GM23338 (cell line): ENCODE measurements around the gene SHFL. TPM values are rescaled to one million over a fixed set of nuclear protein-coding genes. Genes with fewer than 3 reads are reported as not detected.

ENCODE experiments used
- ATAC-seq: fragments of 200-7000 bp; cut with Tn5 transposase; 3 replicates; pipeline ENCODE4 v1.9.1; 2020
- DNase-seq: peaks from one replicate; pipeline ENCODE4 v3.0.0-alpha.2; 2015; ENCODE audit warnings: low spot score
- H2AFZ ChIP-seq: fragments of 200-600 bp; sonication (generic); 2 replicates; pipeline ENCODE4 v1.8.0; 2016; ENCODE audit warnings: antibody characterized with exemption, mild to moderate bottlenecking, moderate library complexity
- H3F3A ChIP-seq: fragments of 200-600 bp; sonication (generic); replicated peaks from 2 replicates; pipeline ENCODE4 v1.8.0; 2017; ENCODE audit warnings: antibody characterized with exemption, mixed run types, low read depth
- H3K27ac ChIP-seq: fragments of 200-600 bp; sonication (generic); 2 replicates; pipeline ENCODE4 v1.6.1; 2016; ENCODE audit warnings: low read depth
- H3K27me3 ChIP-seq: fragments of 200-600 bp; sonication (generic); 2 replicates; pipeline ENCODE4 v1.8.0; 2016; ENCODE audit warnings: mild to moderate bottlenecking, mixed run types, moderate library complexity; ENCODE audit not compliant: insufficient read depth
- H3K36me3 ChIP-seq: fragments of 200-600 bp; sonication (generic); 2 replicates; pipeline ENCODE4 v1.8.0; 2016; ENCODE audit warnings: mild to moderate bottlenecking; ENCODE audit not compliant: insufficient read depth
- H3K4me1 ChIP-seq: fragments of 200-600 bp; sonication (generic); 2 replicates; pipeline ENCODE4 v1.8.0; 2016; ENCODE audit warnings: mild to moderate bottlenecking, moderate library complexity; ENCODE audit not compliant: insufficient read depth
- H3K4me2 ChIP-seq: fragments of 200-600 bp; sonication (generic); 2 replicates; pipeline ENCODE4 v1.7.1; 2017; ENCODE audit warnings: mixed run types
- H3K4me3 ChIP-seq: fragments of 200-600 bp; sonication (generic); 2 replicates; pipeline ENCODE4 v1.6.1; 2016; ENCODE audit warnings: mixed run types
- H3K79me2 ChIP-seq: fragments of 200-600 bp; sonication (generic); replicated peaks from 2 replicates; pipeline ENCODE4 v1.8.0; 2017; ENCODE audit warnings: mild to moderate bottlenecking; ENCODE audit not compliant: insufficient read depth
- H3K9me2 ChIP-seq: fragments of 200-600 bp; sonication (generic); 2 replicates; pipeline ENCODE4 v1.8.0; 2017; ENCODE audit not compliant: insufficient read depth
- H4K20me1 ChIP-seq: fragments of 200-600 bp; sonication (generic); replicated peaks from 2 replicates; pipeline ENCODE4 v1.8.0; 2017; ENCODE audit warnings: mild to moderate bottlenecking; ENCODE audit not compliant: insufficient read depth
- H3K27ac Mint-ChIP-seq: 2 replicates; pipeline ENCODE4 v1.8.0; 2020; ENCODE audit warnings: inconsistent platforms, mild to moderate bottlenecking, moderate library complexity, mixed read lengths
- H3K27me3 Mint-ChIP-seq: 3 replicates; pipeline ENCODE4 v1.8.0; 2022; ENCODE audit warnings: low read depth, mild to moderate bottlenecking, moderate library complexity, mixed read lengths, inconsistent platforms; ENCODE audit not compliant: insufficient read depth, poor library complexity
- H3K36me3 Mint-ChIP-seq: 3 replicates; pipeline ENCODE4 v1.8.0; 2021; ENCODE audit warnings: low read depth, mild to moderate bottlenecking, inconsistent platforms, moderate library complexity, mixed read lengths
- H3K4me1 Mint-ChIP-seq: 3 replicates; pipeline ENCODE4 v1.8.0; 2020; ENCODE audit warnings: mild to moderate bottlenecking, inconsistent platforms, mixed read lengths
- H3K4me3 Mint-ChIP-seq: 3 replicates; pipeline ENCODE4 v1.8.0; 2021; ENCODE audit warnings: moderate library complexity, mild to moderate bottlenecking, inconsistent platforms, mixed read lengths
- H3K9me3 Mint-ChIP-seq: 3 replicates; pipeline ENCODE4 v1.8.0; 2020; ENCODE audit warnings: moderate library complexity, mild to moderate bottlenecking, inconsistent platforms, mixed read lengths
- CREB1 ChIP-seq: fragments of 250-450 bp; sonication (Bioruptor Pico); IDR thresholded peaks from 2 replicates; pipeline ENCODE4 v1.5.0; 2020; ENCODE audit warnings: low read depth, mild to moderate bottlenecking, moderate library complexity
- CTCF ChIP-seq, 2 experiments: fragments of 200-600 bp in 1 of 2; sonication (generic) in 1 of 2; conservative IDR thresholded peaks; 2 replicates each; pipeline versions ENCODE4 v1.5.1 to v1.6.1; 2016 to 2017; ENCODE audit warnings: antibody characterized with exemption in 2 of 2, low read depth in 2 of 2, mild to moderate bottlenecking in 2 of 2, moderate library complexity in 1 of 2
- ETS1 ChIP-seq: IDR thresholded peaks from 2 replicates; pipeline ENCODE4 v1.6.1; 2016; ENCODE audit warnings: antibody characterized with exemption
- EZH2 ChIP-seq: fragments of 200-600 bp; sonication (generic); IDR thresholded peaks from one replicate; pipeline ENCODE4 v1.8.0; 2017; ENCODE audit warnings: antibody characterized with exemption, mild to moderate bottlenecking, low read depth; ENCODE audit not compliant: unreplicated experiment
- EZH2phosphoT487 ChIP-seq: fragments of 200-600 bp; sonication (generic); IDR thresholded peaks from one replicate; pipeline ENCODE4 v1.8.1; 2018; ENCODE audit warnings: antibody characterized with exemption; ENCODE audit not compliant: unreplicated experiment
- JUNB ChIP-seq: IDR thresholded peaks from one replicate; pipeline ENCODE4 v1.6.1; 2016; ENCODE audit warnings: antibody characterized with exemption; ENCODE audit not compliant: unreplicated experiment
- NANOG ChIP-seq: IDR thresholded peaks from 2 replicates; pipeline ENCODE4 v1.6.1; 2016; ENCODE audit warnings: antibody characterized with exemption, borderline replicate concordance
- POLR2AphosphoS5 ChIP-seq: IDR thresholded peaks from 2 replicates; pipeline ENCODE4 v1.6.1; 2016; ENCODE audit warnings: antibody characterized with exemption, low read depth
- REST ChIP-seq: IDR thresholded peaks from one replicate; pipeline ENCODE4 v1.6.1; 2018; ENCODE audit warnings: antibody characterized with exemption; ENCODE audit not compliant: unreplicated experiment
- STAT1 ChIP-seq: IDR thresholded peaks from one replicate; pipeline ENCODE4 v1.6.1; 2016; ENCODE audit warnings: antibody characterized with exemption; ENCODE audit not compliant: unreplicated experiment
- ZNF114 ChIP-seq: fragments of 250-450 bp; sonication (Bioruptor Pico); IDR thresholded peaks from 2 replicates; pipeline ENCODE4 v1.5.0; 2020; ENCODE audit warnings: mild to moderate bottlenecking, moderate library complexity
- ZNF331 ChIP-seq: fragments of 250-450 bp; sonication (Bioruptor Pico); IDR thresholded peaks from 2 replicates; pipeline ENCODE4 v1.5.0; 2020; ENCODE audit warnings: low read depth, mild to moderate bottlenecking, moderate library complexity
- ZNF462 ChIP-seq: fragments of 250-450 bp; sonication (Bioruptor Pico); IDR thresholded peaks from 2 replicates; pipeline ENCODE4 v1.5.0; 2020; ENCODE audit warnings: mild to moderate bottlenecking, moderate library complexity
- polyA plus RNA-seq: library from polyadenylated mRNA; unstranded; fragments of >200 nt; fragmentation: Nextera tagmentation; extraction: Ambion mirVana; gene quantifications from 2 replicates; pipeline ENCODE4 v1.2.1, GENCODE V29; 2016
- total RNA-seq: library from RNA; depleted of rRNA; stranded (reverse); fragments of >200 nt; shearing (Covaris generic); gene quantifications from 2 replicates; pipeline ENCODE4 v1.2.3, GENCODE V29; 2014

Gene SHFL
- total and polyA plus RNA-seq, 2 experiments from 2014 or later, result 31.7 to 32.1 TPM

GRCh38 chr19:10141973-10142372 lies 55.9 kb downstream of the SHFL start:
- H3K27me3 ChIP-seq, result no peaks in the 10 kb centered on the region
- no peak overlapping the region for H3K4me3 ChIP-seq
- H3K27ac ChIP-seq, result no peak overlapping the region
- no peak overlapping the region for H3K4me2 ChIP-seq
- ATAC-seq, result no peak
- H3K36me3 ChIP-seq, result peaks cover 69% of the 10 kb centered on the region
- Mint-ChIP-seq H3K4me1 (no peaks in the 10 kb centered on the region), H3K27me3 (peaks cover 4% of the 10 kb centered on the region), H3K27ac (no peak overlapping the region), H3K4me3 (no peak overlapping the region), H3K36me3 (peaks cover 97% of the 10 kb centered on the region), H3K9me3 (no peaks in the 10 kb centered on the region; the same call in 2 of the 3 replicates)
- no peaks in the 10 kb centered on the region for H3K79me2 ChIP-seq
- no peak for DNase-seq
- peaks cover 20% of the 10 kb centered on the region for H4K20me1 ChIP-seq
- H3F3A ChIP-seq, result peaks cover 3% of the 10 kb centered on the region; the same call in 1 of the 2 replicates
- H3K9me2 ChIP-seq, result no peaks in the 10 kb centered on the region
- no peaks in the 10 kb centered on the region for H3K4me1 ChIP-seq
- no peak overlapping the region for H2AFZ ChIP-seq
- TF ChIP-seq ZNF462 (CRISPR knock-in tag), result no peak
- no peak for TF ChIP-seq CTCF (conservative IDR thresholded peaks at IDR 0.05; ENCODE audit: low read depth in 2 of 2)
- TF ChIP-seq JUNB, result no peak
- TF ChIP-seq ETS1, result no peak
- no peak for TF ChIP-seq ZNF331 (CRISPR knock-in tag)
- TF ChIP-seq EZH2phosphoT487, result no peak
- TF ChIP-seq NANOG, result no peak
- TF ChIP-seq STAT1, result no peak
- no peak for TF ChIP-seq REST
- no peak for TF ChIP-seq EZH2
- no peak for TF ChIP-seq POLR2AphosphoS5
- no peak for TF ChIP-seq CREB1 (CRISPR knock-in tag)
- no peak for TF ChIP-seq ZNF114
